H7 (cell line): ENCODE measurements around the gene B3GALNT2. TPM values are rescaled to one million over a fixed set of nuclear protein-coding genes. Genes with fewer than 3 reads are reported as not detected.

Source experiments
- DNase-seq: peaks from one replicate; pipeline ENCODE4 v3.0.0; 2012
- H3K27me3 ChIP-seq: 2 replicates; pipeline ENCODE4 v1.6.0; 2011; ENCODE audit warnings: mild to moderate bottlenecking, low read length; ENCODE audit not compliant: control insufficient read depth, insufficient read depth
- H3K36me3 ChIP-seq: replicated peaks from 2 replicates; pipeline ENCODE4 v1.5.1; 2011; ENCODE audit warnings: low read length; ENCODE audit not compliant: control insufficient read depth, insufficient read depth
- H3K4me3 ChIP-seq: 2 replicates; pipeline ENCODE4 v1.5.1; 2011; ENCODE audit warnings: low read depth, mild to moderate bottlenecking, control low read depth, low read length, moderate library complexity; ENCODE audit not compliant: insufficient read depth
- total RNA-seq: library from RNA; depleted of rRNA; stranded (reverse); fragments of >200 nt; shearing (Covaris generic); gene quantifications from 2 replicates; pipeline ENCODE4 v1.2.3, GENCODE V29; 2014

The B3GALNT2 gene
- total RNA-seq, 1 experiment from 2014 or later, result 39.5 TPM

GRCh38 chr1:235513495-235514366 lies 9.5 kb upstream of the B3GALNT2 start:
- H3K27me3 ChIP-seq, result no peaks in the 10 kb centered on the region
- peak; percentile 56 for DNase-seq
- H3K36me3 ChIP-seq, result no peaks in the 10 kb centered on the region
- no peak overlapping the region for H3K4me3 ChIP-seq

- no peak for DNase-seq
- no peak overlapping the region for H3K4me3 ChIP-seq
- H3K27me3 ChIP-seq, result no peaks in the 10 kb centered on the region
- no peaks in the 10 kb centered on the region for H3K36me3 ChIP-seq
These were observed 7.4 kb upstream of the B3GALNT2 start for GRCh38 chr1:235511470-235512240.

GRCh38 chr1:235510823-235511222 lies 6.6 kb upstream of the B3GALNT2 start:
- Histone ChIP-seq H3K36me3 (no peaks in the 10 kb centered on the region), H3K27me3 (no peaks in the 10 kb centered on the region), H3K4me3 (no peak overlapping the region)
- DNase-seq, result no peak

GRCh38 chr1:235507623-235508022 lies 3.4 kb upstream of the B3GALNT2 start:
- Histone ChIP-seq H3K36me3 (no peaks in the 10 kb centered on the region), H3K27me3 (no peaks in the 10 kb centered on the region), H3K4me3 (no peak overlapping the region)
- DNase-seq, result no peak

DNA sequence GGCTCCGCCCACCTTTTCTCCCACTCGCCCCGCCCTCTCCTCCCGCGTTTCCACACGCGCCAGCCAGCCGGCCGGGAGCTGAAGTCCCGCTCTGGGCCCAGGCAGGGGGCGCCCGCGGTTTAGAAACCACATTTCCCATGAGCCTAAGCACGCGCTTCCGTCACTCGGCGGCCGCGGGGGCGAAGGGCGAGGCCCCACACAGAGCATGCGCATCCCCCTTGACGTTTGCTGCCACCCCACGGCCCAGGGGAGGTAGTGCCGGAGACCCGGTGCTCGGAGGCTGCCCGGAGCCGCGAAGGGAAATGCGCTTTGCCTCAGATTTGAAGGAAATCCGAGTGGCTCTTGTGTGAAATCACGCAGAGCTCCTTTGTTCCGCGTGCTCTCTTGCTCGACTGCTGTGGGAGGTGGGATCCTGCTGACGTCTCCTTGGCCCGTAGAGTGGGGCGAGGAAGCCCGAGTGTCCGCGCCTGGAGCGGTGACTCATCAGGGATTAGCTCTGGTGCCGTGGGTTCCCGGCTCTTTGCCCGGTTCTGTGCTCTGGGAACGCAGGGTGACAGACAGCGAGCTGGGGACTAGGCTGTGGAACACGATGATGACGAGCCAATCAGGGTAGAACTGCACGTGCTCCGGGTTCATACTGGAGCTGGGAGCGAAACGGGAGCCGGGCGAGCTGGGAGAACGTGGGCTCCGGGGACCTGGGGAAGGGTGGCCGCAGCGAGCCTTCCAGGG lies 406 bp upstream of the B3GALNT2 start:
- no peaks in the 10 kb centered on the region for H3K36me3 ChIP-seq
- peak; percentile 97 for DNase-seq
- no peaks in the 10 kb centered on the region for H3K27me3 ChIP-seq
- peak overlapping the region; percentile 94 for H3K4me3 ChIP-seq

DNA sequence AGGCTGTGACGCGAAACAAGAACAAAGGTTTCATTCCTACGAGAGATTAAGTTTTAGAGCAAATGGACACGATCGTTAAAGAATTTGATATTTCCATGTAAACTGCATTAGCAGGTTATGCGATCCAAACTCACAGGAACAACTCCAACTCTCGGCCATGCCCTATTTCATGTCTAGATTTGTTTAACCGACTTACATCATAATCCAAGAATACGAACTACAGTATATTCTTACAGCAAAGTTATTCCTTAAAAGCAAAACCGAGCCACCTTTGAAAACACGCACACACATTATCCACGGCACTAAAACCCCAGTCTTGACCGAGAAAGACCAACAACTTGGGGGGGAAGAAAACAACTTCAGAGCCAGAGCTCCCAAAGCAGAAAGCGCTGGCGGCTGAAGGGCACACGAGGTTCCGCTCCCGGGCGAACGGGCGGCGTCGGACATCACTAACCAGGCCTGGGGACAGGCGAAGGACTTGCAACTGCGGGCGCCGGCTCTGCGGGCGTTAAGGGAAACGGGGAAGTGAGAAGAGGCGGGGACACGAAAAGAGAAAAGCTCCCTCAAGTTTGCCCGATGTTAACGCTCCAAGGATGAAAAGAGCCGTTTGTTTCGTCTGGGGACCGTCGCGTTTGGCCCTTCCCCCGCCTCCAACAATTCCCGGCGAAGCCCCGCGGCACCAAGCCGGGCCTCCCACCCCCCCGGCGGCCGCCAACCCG lies 690 bp downstream of the B3GALNT2 start:
- Histone ChIP-seq H3K4me3 (peak overlapping the region; percentile 91), H3K36me3 (no peaks in the 10 kb centered on the region), H3K27me3 (no peaks in the 10 kb centered on the region)
- no peak for DNase-seq

GRCh38 chr1:235502601-235503402 lies 1.4 kb downstream of the B3GALNT2 start:
- no peak for DNase-seq
- Histone ChIP-seq H3K36me3 (no peaks in the 10 kb centered on the region), H3K4me3 (peak overlapping the region; percentile 91), H3K27me3 (no peaks in the 10 kb centered on the region)

DNA sequence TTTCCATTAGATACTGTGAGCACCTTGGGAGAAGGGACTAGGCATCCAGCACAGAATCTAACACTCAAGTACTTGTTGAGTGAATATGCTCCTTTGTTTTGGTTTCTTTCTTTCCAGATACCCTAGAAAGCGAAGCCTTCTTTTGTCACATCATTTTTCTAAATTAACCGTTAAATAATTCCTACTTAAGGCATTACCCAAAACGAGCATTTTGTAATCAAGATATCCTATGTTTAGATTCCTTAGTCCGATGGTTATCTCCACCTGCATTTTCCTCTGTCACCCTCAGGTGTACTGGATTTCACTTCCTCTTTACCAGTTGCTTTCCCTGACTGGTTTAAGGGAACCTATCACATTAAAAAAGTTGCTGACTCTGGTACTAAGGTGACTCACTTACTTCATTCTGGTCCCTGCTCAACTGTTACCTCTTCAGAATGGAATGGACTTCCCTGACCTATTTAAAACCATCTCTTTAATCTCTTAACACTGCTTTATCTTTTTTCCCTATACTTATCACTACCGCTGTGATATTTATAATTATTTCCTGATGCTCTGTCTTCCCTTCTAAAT lies 3.2 kb downstream of the B3GALNT2 start:
- DNase-seq, result no peak
- no peaks in the 10 kb centered on the region for H3K27me3 ChIP-seq

DNA sequence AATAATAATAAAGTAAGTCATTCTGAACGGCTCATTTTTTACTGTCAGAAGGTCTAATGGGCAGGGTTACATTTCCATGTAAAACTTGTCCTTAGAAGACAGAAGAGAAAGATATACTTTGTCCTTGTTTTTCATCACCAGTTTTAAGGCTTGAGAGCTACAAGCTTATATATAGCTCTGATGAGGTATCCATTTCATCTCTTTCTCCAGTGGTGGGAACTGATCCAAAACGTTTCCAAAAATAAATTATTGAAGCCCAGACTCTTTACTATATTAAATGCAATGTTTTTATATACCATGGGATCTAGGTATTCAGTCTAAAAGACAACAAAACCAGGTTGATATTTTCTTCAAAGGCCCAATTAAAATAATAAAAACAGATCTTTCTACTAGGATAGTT lies 8.7 kb downstream of the B3GALNT2 start:
- no peak for DNase-seq
- H3K4me3 ChIP-seq, result no peak overlapping the region
- peaks cover 8% of the 10 kb centered on the region for H3K36me3 ChIP-seq
- H3K27me3 ChIP-seq, result no peaks in the 10 kb centered on the region

More for the DNA sequence above, 3.2 kb downstream of the B3GALNT2 start:
- no peaks in the 10 kb centered on the region for H3K36me3 ChIP-seq
- no peak overlapping the region for H3K4me3 ChIP-seq

DNA sequence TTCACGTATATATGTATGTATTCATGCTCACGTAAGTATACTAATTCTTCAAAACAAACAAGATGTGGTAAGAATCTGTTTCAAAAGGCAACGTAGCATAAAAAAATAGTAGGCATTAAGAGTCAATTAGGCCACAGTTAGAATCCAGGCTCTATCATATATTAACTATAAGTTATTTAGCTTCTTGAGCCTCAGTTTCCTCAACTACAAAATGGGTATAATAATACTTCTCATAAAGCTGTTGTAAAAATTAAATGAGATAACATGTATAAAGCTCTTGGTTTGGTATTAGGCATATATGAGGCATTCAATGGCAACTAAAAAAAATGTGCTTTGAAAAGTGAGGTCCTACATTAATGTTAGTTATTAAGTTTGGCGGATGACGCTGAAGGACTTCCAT lies 9.2 kb downstream of the B3GALNT2 start:
- H3K4me3 ChIP-seq, result no peak overlapping the region
- no peak for DNase-seq
- H3K36me3 ChIP-seq, result peaks cover 8% of the 10 kb centered on the region
- no peaks in the 10 kb centered on the region for H3K27me3 ChIP-seq

DNA sequence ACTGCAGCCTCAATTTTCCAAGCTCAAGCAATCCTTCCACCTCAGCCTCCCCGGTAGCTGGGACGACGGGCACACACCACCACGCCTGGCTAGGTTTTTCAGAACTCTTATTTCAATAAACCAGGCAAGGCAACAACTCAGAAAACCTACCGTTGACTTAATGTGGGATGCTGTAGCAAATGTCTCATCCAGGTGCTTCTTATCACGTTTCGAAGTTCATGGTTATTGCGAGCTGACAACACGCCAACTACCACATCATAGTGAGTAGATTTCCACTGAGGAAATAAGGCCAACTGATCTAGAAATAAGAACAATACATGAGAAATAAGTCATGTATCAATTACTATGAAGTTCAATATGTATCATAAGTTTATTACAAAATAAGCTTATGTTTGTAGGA lies 9.7 kb downstream of the B3GALNT2 start:
- no peak for DNase-seq
- Histone ChIP-seq H3K27me3 (no peaks in the 10 kb centered on the region), H3K36me3 (peaks cover 8% of the 10 kb centered on the region), H3K4me3 (no peak overlapping the region)

DNA sequence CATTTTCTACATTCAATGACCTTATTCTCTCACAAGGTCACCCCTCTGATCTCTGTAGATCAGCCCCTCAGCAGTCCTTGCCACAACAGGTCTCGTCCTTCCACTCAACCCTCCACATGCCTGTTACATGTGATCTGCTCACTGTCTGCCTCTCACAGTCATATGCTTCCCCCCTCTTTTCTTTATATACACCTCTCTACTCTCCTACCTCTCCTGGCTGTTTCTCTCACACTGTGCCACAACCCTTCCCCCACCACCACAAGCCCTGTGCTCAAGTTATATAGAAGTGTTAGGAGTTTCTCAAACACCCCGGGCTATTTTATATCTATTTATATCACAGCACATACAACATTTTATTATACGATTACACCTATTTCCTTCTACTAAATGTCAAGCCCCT lies 12.6 kb downstream of the B3GALNT2 start:
- peaks cover 10% of the 10 kb centered on the region for H3K36me3 ChIP-seq

DNA sequence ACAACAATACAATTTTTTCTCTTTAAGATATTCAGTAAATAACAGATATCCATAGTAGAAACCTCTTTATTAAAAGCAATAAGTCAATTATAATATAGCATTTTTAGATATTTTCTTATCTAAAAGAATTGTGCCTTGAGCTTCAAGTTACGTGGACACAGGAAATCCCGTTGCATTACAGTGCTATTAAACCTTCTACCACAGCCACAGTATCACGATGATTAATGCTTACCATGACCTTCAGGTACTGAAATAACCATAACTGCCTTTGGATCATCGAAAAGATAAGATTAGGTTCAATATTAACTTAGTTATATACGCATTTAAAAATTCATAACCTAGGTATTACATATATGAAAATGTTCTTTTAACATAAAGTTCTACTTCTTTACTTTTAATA lies 17.9 kb downstream of the B3GALNT2 start:
- H3K4me3 ChIP-seq, result no peak overlapping the region
- no peak for DNase-seq
- H3K27me3 ChIP-seq, result no peaks in the 10 kb centered on the region
- H3K36me3 ChIP-seq, result peaks cover 9% of the 10 kb centered on the region

More for the DNA sequence above, 12.6 kb downstream of the B3GALNT2 start:
- H3K4me3 ChIP-seq, result no peak overlapping the region
- no peaks in the 10 kb centered on the region for H3K27me3 ChIP-seq
- DNase-seq, result no peak
